Thoracic aorta (tissue), 2 donors: Measurements from ENCODE around the gene TBC1D1. TPM values are rescaled to one million over a fixed set of nuclear protein-coding genes. Genes with fewer than 3 reads are reported as not detected.

Experiments used
- ATAC-seq: fragments of 150-250 bp; one replicate; pipeline ENCODE4 v1.8.0; 2017; ENCODE audit warnings: low read depth; ENCODE audit not compliant: insufficient number of reproducible peaks, low FRiP score
- DNase-seq: peaks from one replicate; pipeline ENCODE4 v3.0.0-alpha.2; 2020; ENCODE audit warnings: low spot score
- H3K27ac ChIP-seq, 2 donors: fragments of 200-600 bp; sonication (generic); 1 replicate in 1 of 2; 2 replicates in 1 of 2; pipeline ENCODE4 v1.5.1; 2016; ENCODE audit warnings: mild to moderate bottlenecking in 2 of 2, moderate library complexity in 2 of 2
- H3K27me3 ChIP-seq: fragments of 200-600 bp; sonication (generic); replicated peaks from 2 replicates; pipeline ENCODE4 v1.6.0; 2016; ENCODE audit warnings: mild to moderate bottlenecking; ENCODE audit not compliant: insufficient read depth
- H3K36me3 ChIP-seq: fragments of 200-600 bp; sonication (generic); one replicate; pipeline ENCODE4 v1.5.1; 2016
- H3K4me1 ChIP-seq, 2 donors: fragments of 200-600 bp; sonication (generic); 1 replicate in 1 of 2; 2 replicates in 1 of 2; pipeline versions ENCODE4 v1.5.1 to v1.6.0; 2016; ENCODE audit warnings: low read depth in 2 of 2, mild to moderate bottlenecking in 1 of 2; ENCODE audit not compliant: control insufficient read depth in 1 of 2
- H3K4me3 ChIP-seq: fragments of 200-600 bp; sonication (generic); 2 replicates; pipeline ENCODE4 v1.5.1; 2016; ENCODE audit warnings: mild to moderate bottlenecking
- H3K9me3 ChIP-seq: fragments of 200-600 bp; sonication (generic); 2 replicates; pipeline ENCODE4 v1.5.1; 2016
- total RNA-seq, 2 donors: library from RNA; depleted of rRNA; stranded (reverse); fragments of >200 nt; gene quantifications; one replicate each; pipeline versions ENCODE4 v1.1.0 to v1.2.3, GENCODE V29; 2016
- TF ChIP-seq, protein P1 (sequence below): fragments of 200-600 bp; sonication (generic); IDR thresholded peaks from one replicate; pipeline ENCODE4 v1.5.1; 2019; ENCODE audit warnings: antibody characterized with exemption

TBC1D1 gene
- total RNA-seq, 2 donors from 2014 or later = 152 to 206 TPM

GRCh38 chr4:38170338-38171169 lies 279.7 kb downstream of the TBC1D1 start:
- no peaks in the 10 kb centered on the region for H3K4me1 ChIP-seq
- no peaks in the 10 kb centered on the region for H3K9me3 ChIP-seq
- H3K4me3 ChIP-seq = no peak overlapping the region
- no peaks in the 10 kb centered on the region for H3K36me3 ChIP-seq
- ATAC-seq (no peak), DNase-seq (no peak)
- H3K27me3 ChIP-seq = no peaks in the 10 kb centered on the region
- TF ChIP-seq, protein P1, sequence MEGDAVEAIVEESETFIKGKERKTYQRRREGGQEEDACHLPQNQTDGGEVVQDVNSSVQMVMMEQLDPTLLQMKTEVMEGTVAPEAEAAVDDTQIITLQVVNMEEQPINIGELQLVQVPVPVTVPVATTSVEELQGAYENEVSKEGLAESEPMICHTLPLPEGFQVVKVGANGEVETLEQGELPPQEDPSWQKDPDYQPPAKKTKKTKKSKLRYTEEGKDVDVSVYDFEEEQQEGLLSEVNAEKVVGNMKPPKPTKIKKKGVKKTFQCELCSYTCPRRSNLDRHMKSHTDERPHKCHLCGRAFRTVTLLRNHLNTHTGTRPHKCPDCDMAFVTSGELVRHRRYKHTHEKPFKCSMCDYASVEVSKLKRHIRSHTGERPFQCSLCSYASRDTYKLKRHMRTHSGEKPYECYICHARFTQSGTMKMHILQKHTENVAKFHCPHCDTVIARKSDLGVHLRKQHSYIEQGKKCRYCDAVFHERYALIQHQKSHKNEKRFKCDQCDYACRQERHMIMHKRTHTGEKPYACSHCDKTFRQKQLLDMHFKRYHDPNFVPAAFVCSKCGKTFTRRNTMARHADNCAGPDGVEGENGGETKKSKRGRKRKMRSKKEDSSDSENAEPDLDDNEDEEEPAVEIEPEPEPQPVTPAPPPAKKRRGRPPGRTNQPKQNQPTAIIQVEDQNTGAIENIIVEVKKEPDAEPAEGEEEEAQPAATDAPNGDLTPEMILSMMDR = no peak
- H3K27ac ChIP-seq = no peak overlapping the region

DNA sequence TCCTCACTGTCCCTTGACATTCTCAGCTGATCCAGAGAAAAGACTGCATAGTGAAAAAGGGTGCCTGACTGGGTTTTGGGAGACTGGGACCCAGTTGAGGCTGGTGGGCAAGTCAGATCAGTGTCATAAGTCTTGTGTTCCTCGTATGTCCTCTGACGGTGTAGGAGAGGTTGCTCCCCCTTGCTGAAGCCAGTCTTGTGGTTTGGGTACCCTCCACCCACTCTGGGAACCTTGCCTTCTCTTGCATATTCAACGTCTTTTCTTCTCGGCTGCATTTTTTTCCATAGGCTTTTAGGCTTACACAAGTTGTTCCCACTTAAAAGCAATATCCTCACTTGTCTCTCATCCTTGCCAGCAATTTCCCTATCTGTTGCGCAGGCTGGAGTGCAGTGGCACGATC lies 281.2 kb downstream of the TBC1D1 start:
- Histone ChIP-seq H3K4me1 (no peaks in the 10 kb centered on the region), H3K27me3 (no peaks in the 10 kb centered on the region), H3K27ac (no peak overlapping the region), H3K36me3 (no peaks in the 10 kb centered on the region), H3K9me3 (no peaks in the 10 kb centered on the region), H3K4me3 (no peak overlapping the region)
- DNase-seq = no peak
- TF ChIP-seq, protein P1 = no peak
- ATAC-seq = no peak

DNA sequence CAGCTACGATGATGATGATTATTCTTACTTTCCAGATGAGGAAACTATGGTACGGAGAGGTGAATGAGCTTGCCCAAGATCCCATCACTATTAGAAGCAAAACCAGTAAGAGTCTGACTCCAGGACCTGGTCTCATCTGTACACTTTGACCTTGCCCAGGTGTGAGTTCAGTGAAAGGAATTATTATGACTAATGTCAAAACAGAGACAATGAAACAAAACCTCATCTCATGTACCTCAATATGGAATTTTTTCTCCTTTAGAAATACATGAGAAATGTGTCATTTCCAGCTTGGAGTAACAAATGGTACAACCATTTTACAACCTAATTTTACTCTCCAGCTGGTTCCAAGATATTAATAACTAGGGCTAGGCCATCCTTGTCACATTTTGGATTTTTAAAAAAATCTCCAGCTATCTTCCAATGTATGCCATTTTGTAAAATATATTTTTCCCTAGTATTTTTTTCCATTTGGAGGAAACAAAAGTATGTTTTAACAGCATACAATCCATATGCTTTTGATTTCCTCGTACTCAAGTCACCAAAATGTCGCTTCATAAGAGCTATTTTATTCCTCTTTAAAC lies 283.1 kb downstream of the TBC1D1 start:
- Histone ChIP-seq H3K4me1 (no peaks in the 10 kb centered on the region), H3K36me3 (no peaks in the 10 kb centered on the region), H3K4me3 (no peak overlapping the region), H3K9me3 (no peaks in the 10 kb centered on the region), H3K27me3 (no peaks in the 10 kb centered on the region), H3K27ac (no peak overlapping the region)
- DNase-seq (no peak), ATAC-seq (no peak)
- TF ChIP-seq, protein P1 = no peak

DNA sequence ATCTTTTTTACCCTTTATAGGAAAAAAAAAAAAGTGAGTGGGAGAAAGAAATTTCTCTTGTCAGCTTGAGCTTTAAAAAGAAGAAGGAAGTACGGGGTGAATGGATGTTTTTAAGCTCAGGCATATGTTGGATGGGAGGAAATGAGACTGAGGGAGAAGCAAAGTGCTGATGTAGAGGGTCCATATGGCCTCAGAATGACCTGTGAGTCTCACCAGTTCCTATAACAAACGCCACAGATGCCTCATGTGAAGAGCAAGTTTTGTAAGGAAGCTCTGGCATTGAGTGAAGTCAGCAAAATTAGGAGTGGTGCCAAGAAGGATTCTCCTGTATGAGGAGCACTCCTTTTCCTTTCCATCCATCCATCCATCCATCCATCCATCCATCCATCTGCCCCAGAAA lies 283.9 kb downstream of the TBC1D1 start:
- Histone ChIP-seq H3K4me1 (peaks cover 0 to 5% of the 10 kb centered on the region in 2 donors), H3K27me3 (no peaks in the 10 kb centered on the region), H3K9me3 (no peaks in the 10 kb centered on the region), H3K36me3 (no peaks in the 10 kb centered on the region), H3K4me3 (no peak overlapping the region), H3K27ac (no peak overlapping the region)
- DNase-seq (no peak), ATAC-seq (no peak)
- TF ChIP-seq, protein P1 = no peak

DNA sequence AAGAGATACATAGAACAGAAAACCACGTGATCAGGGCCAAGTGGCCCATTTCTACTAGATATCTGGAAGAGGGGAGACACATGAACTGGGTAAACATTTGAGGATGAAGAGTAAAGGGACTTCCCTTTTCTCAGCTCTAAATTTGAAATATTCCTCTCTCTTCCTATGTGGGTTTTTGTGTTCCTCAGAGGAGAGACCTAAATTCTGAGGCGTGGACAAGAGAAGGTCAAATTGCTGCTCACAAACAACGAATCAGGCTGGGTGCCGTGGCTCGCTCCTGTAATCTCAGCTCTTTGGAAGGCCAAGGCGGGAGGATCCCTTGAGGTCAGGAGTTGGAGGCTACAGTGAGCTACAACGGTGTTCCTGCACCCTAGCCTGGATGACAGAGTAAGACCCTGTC lies 285.3 kb downstream of the TBC1D1 start:
- H3K9me3 ChIP-seq = no peaks in the 10 kb centered on the region
- no peak overlapping the region for H3K4me3 ChIP-seq
- H3K27ac ChIP-seq = no peak overlapping the region
- peaks cover 0 to 11% of the 10 kb centered on the region in 2 donors for H3K4me1 ChIP-seq
- TF ChIP-seq, protein P1 = no peak
- DNase-seq = no peak
- no peaks in the 10 kb centered on the region for H3K36me3 ChIP-seq
- no peak for ATAC-seq
- no peaks in the 10 kb centered on the region for H3K27me3 ChIP-seq
